NB4 (cell line): ENCODE data around the gene ATP5ME.

Experiments
- MYC ChIP-seq: IDR thresholded peaks from 2 replicates; pipeline ENCODE4 v1.6.1; 2011; ENCODE audit warnings: low read depth, low read length
- POLR2A ChIP-seq: IDR thresholded peaks from 2 replicates; pipeline ENCODE4 v1.6.1; 2011; ENCODE audit warnings: mild to moderate bottlenecking; ENCODE audit not compliant: insufficient read length; ENCODE audit errors: extremely low read depth
- TF ChIP-seq, protein P1 (sequence below): IDR thresholded peaks from one replicate; pipeline ENCODE4 v1.5.1; 2012; ENCODE audit warnings: low read depth, low read length
- TF ChIP-seq, protein P2 (sequence below): IDR thresholded peaks from 2 replicates; pipeline ENCODE4 v1.6.1; 2011; ENCODE audit warnings: low read depth, low read length

DNA sequence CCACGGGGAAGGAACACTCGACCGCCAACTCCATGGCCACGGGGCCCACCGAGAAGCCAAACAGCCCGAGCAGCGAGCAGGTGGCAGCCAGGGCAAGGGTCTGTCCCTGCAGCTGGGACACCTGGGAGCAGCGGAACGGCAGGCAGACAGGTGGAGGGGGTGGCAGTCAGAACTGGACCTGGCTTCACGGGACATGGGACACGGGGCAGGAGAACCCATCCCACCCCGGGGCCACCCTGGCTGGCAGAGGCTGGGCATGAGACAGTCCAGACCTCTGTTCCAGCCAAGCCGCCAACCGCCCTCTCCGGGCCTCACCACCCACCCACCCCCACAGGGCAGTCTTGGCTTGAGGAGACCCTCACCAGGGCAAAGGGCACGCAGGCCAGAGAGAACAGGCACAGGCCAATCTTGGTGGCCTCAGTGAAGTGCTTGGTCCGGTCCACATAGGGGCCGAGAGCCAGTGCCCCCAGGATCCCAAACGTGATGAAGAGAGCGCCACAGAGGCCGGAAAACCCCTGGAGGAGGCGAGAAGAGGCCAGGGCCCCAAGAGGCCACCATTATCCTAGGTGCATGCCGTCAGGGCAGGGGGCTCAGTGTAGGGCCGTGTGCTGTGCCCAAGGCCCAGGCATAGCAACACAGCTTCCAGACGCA lies 9.3 kb upstream of the ATP5ME start:
- TF ChIP-seq, protein P1, sequence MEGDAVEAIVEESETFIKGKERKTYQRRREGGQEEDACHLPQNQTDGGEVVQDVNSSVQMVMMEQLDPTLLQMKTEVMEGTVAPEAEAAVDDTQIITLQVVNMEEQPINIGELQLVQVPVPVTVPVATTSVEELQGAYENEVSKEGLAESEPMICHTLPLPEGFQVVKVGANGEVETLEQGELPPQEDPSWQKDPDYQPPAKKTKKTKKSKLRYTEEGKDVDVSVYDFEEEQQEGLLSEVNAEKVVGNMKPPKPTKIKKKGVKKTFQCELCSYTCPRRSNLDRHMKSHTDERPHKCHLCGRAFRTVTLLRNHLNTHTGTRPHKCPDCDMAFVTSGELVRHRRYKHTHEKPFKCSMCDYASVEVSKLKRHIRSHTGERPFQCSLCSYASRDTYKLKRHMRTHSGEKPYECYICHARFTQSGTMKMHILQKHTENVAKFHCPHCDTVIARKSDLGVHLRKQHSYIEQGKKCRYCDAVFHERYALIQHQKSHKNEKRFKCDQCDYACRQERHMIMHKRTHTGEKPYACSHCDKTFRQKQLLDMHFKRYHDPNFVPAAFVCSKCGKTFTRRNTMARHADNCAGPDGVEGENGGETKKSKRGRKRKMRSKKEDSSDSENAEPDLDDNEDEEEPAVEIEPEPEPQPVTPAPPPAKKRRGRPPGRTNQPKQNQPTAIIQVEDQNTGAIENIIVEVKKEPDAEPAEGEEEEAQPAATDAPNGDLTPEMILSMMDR = no peak
- TF ChIP-seq POLR2A = no peak
- TF ChIP-seq, protein P2, sequence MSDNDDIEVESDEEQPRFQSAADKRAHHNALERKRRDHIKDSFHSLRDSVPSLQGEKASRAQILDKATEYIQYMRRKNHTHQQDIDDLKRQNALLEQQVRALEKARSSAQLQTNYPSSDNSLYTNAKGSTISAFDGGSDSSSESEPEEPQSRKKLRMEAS = no peak
- no peak for TF ChIP-seq MYC
